GM13977 (cell line): ENCODE data around the gene SAMD1.

Source experiments
- DNase-seq: peaks from one replicate; pipeline ENCODE4 v3.0.0; 2012; ENCODE audit warnings: low spot score
- in situ Hi-C: fragments of 300-500 bp; cut with MboI; formaldehyde crosslinking; loops from one replicate; pipeline ENCODE4 v1.12.0; 2022; ENCODE audit warnings: low sequenced_read_pairs, low pct_unique_long_range_greater_than_20kb, mixed read lengths, inconsistent platforms; ENCODE audit not compliant: unreplicated experiment
- TF ChIP-seq, protein P1 (sequence below): IDR thresholded peaks from 2 replicates; pipeline ENCODE4 v1.5.1; 2012; ENCODE audit warnings: mild to moderate bottlenecking, control low read depth; ENCODE audit not compliant: insufficient read depth; ENCODE audit errors: extremely low read depth, missing control alignments

SAMD1 gene

GRCh38 chr19:14091081-14091812 is 696 bp upstream of the SAMD1 start:
- peak; percentile 97 for DNase-seq
- in situ Hi-C loops: no loop called here
- TF ChIP-seq, protein P1, sequence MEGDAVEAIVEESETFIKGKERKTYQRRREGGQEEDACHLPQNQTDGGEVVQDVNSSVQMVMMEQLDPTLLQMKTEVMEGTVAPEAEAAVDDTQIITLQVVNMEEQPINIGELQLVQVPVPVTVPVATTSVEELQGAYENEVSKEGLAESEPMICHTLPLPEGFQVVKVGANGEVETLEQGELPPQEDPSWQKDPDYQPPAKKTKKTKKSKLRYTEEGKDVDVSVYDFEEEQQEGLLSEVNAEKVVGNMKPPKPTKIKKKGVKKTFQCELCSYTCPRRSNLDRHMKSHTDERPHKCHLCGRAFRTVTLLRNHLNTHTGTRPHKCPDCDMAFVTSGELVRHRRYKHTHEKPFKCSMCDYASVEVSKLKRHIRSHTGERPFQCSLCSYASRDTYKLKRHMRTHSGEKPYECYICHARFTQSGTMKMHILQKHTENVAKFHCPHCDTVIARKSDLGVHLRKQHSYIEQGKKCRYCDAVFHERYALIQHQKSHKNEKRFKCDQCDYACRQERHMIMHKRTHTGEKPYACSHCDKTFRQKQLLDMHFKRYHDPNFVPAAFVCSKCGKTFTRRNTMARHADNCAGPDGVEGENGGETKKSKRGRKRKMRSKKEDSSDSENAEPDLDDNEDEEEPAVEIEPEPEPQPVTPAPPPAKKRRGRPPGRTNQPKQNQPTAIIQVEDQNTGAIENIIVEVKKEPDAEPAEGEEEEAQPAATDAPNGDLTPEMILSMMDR: peak; percentile 34

DNA sequence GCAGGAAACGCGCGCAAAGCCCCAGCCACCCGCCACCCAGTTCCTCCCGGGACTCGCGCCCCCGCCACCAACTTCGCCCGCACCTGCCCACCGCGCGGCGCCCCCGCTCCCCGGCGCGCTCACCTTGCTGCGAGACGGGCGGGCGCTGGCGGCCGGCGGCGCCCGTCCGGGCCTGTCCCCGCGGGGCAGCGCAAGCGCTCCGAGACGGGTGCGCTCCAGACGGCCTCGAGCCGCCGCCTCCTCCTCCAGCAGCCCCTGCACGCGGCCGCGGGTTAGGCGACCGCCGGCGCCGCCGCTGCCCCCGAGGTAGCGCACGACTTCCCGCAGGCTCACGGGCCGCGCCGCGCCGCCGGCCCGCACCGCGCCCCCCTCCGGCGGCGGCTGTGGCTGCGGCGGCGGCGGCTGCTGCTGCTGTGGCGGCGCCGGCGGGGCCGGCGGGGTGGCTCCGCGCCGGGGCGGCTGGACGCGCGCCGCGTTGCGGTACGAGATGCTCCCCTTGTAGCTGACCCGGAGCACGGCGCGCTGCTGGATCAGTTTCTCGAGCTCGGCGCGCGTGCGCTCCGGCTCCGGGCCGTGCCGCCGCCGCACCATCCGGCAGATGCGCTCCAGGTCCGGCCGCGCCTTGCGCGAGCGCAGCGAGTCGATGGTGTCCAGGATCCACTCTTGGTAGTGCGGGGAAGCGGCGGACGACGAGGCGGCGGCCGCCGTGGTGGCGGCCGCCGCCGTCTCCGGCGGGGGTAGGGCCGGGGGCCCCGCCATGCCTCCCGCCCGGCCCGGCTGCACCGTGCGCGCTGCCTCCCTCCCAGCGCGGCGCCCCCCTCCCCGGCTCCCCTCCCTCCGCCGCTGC is 666 bp downstream of the SAMD1 start:
- DNase-seq: peak; percentile 73
- in situ Hi-C loops: no loop called here
- TF ChIP-seq, protein P1: peak; percentile 42

DNA sequence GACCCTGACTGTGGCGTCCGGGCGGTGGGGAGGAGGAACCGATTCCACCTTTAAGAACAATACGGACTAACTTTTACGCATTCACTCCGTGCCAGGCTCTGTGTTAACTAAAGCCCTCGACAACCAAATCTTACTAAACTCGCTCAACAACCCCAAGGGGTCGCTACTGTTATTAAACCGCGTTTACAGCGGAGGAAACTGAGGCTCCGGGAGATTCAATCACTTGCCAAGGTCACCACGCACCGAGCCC is 1.2 kb downstream of the SAMD1 start:
- in situ Hi-C loops: no loop called here
- DNase-seq: peak; percentile 33
- TF ChIP-seq, protein P1: no peak

DNA sequence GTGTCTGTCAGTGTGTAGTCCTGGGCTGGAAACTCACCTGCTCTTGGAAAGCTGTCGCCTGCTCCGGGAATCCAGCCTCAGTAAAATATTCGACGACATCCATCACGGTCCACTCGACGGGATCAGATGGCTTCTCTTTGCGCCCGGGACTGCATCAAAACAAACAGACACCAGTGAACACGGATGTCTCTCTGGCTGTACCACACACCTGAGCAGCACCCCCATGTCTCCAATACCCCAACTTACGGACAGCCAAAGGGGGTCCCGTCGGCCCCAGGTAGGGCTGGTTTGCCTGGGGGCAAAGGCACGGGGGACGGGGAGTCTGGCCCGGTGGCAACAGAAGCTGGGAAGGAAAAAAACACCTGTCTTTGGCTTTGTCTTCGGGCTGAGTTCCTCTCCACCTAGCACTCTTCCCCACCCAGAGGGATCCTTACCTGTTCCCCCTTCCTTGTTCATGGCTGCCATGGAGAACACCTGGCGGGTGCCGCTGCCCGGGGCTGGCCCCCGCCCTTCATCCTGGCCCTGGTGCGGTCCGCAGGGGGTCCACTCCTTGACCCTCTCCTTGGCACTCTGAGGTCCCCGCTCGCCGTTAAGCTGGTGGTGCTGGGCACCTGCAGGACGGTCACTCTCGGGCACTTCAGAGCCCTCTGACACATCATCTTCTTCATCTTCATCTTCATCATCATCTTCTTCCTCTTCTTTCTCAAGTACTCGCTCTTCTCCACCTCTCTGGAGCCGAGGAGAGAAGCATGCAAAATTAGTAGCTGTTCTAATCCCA is 1.7 kb downstream of the SAMD1 start:
- in situ Hi-C loops: no loop called here
- TF ChIP-seq, protein P1: no peak
- no peak for DNase-seq

- in situ Hi-C loops: no loop called here
- TF ChIP-seq, protein P1: no peak
- DNase-seq: no peak
Observed at GRCh38 chr19:14086098-14086497, 4.5 kb downstream of the SAMD1 start.

- DNase-seq: no peak
- in situ Hi-C loops: no loop called here
- TF ChIP-seq, protein P1: no peak
Observed at GRCh38 chr19:14085309-14085995, 5.1 kb downstream of the SAMD1 start, which contains the start of gene C19orf67. Gene C19orf67 (minus strand): TSS chr19:14085783. CDS start chr19:14085627, 156 bp downstream.
